Activated CD4-positive, alpha-beta T cell treated with anti-CD3 and anti-CD28 coated beads, Interleukin-2, Interleukin-6, amounts not matched to agents 100 ng/mL and 50 ng/mL, durations not matched to agents 16 hours and 8 hours (primary cell): ENCODE data around the gene FBXL15.
"Not testable (repeated sequence)": the region's sequence is repeated elsewhere in the genome, so short reads cannot be mapped to it uniquely, and the experiment has no call there.

Source experiments
- DNase-seq: peaks from one replicate; pipeline ENCODE4 v3.0.0-alpha.2; 2020

The FBXL15 gene

GRCh38 chr10:102432162-102432950 is 11.7 kb downstream of the FBXL15 start, which contains the start of gene CUEDC2:
CUEDC2 (minus strand) TSS chr10:102432574; CDS start chr10:102425188, 7,386 bp downstream.
- DNase-seq: peak; percentile 98

GRCh38 chr10:102433619-102434046 is 13.0 kb downstream of the FBXL15 start:
- DNase-seq: no peak

GRCh38 chr10:102434394-102435132 is 13.9 kb downstream of the FBXL15 start:
- no peak for DNase-seq

GRCh38 chr10:102435133-102435497 is 14.5 kb downstream of the FBXL15 start:
- DNase-seq: no peak

GRCh38 chr10:102435529-102436233 is 15.0 kb downstream of the FBXL15 start:
- peak; percentile 77 for DNase-seq

GRCh38 chr10:102436312-102436711 is 15.7 kb downstream of the FBXL15 start:
- DNase-seq: no peak

GRCh38 chr10:102437515-102437914 is 16.9 kb downstream of the FBXL15 start:
- no peak for DNase-seq

GRCh38 chr10:102438374-102438773 is 17.7 kb downstream of the FBXL15 start:
- no peak for DNase-seq

GRCh38 chr10:102444851-102445250 is 24.2 kb downstream of the FBXL15 start:
- no peak for DNase-seq

- peak; percentile 90 for DNase-seq
These were observed 28.9 kb downstream of the FBXL15 start for GRCh38 chr10:102449321-102450123.

- no peak for DNase-seq
These were observed 29.4 kb downstream of the FBXL15 start for GRCh38 chr10:102450124-102450373.

- DNase-seq: peak; percentile 94
These were observed 29.9 kb downstream of the FBXL15 start for GRCh38 chr10:102450374-102451104.

- no peak for DNase-seq
These were observed 30.7 kb downstream of the FBXL15 start, which contains the start of gene C10orf95 for GRCh38 chr10:102451105-102451969. C10orf95 (minus strand) TSS chr10:102451543; CDS start chr10:102451093, 450 bp downstream.

GRCh38 chr10:102452672-102453340 is 32.2 kb downstream of the FBXL15 start:
- DNase-seq: peak; percentile 88

- no peak for DNase-seq
These were observed 32.9 kb downstream of the FBXL15 start for GRCh38 chr10:102453502-102453901.

GRCh38 chr10:102454662-102455487 is 34.2 kb downstream of the FBXL15 start:
- not testable (repeated sequence) for DNase-seq

- no peak for DNase-seq
These were observed 35.3 kb downstream of the FBXL15 start for GRCh38 chr10:102455893-102456471.

- DNase-seq: no peak
These were observed 37.0 kb downstream of the FBXL15 start for GRCh38 chr10:102457591-102458150.

- no peak for DNase-seq
These were observed 38.0 kb downstream of the FBXL15 start for GRCh38 chr10:102458656-102459055.
